ENCODE results near the gene TGFBR3. TPM values are rescaled to one million over a fixed set of nuclear protein-coding genes. Genes with fewer than 3 reads are reported as not detected.

The TGFBR3 gene
- total RNA-seq, 2 experiments from 2014 or later, result 3.7 to 4.0 TPM

DNA sequence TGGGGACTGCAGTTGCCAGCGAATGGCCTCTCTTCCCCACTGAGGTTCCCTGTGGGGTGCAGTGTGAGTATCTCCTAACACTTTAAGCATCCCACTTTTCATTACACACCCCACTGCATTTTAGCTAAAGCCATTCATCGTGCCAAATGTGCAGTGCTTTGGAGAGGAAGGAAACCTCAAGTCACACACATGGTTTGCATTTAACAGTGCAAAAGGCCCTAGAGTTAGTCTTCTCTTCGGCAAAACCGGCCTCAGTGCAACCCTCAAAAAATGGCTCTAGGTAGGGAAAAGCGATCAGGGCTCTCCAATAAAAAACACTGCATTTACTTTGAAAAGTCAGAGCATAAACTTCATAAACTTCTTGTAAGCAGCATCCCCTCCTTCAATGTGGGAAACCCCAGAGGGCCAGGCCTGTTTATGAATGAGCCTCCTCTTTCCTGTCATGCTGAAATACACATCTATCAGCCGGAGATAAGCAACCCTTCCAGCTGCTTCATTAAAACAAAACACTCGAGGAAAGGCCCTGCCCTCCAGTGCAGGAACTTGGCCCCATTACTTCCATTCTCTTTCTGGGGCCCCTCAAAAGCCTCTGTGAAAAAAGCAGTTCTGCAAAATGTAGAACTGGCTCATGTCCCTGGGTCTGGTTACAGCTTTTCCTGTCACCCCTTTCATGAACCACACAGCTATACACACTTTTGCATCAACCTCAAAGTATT lies 201.3 kb downstream of the TGFBR3 start:
- Mint-ChIP-seq H3K27ac (peak overlapping the region; percentile 86), H3K4me1 (ENCODE audit: low read depth) (peaks cover 33% of the 10 kb centered on the region), H3K36me3 (ENCODE audit: low read depth) (peaks cover 6% of the 10 kb centered on the region), H3K27me3 (ENCODE audit: low read depth) (no peaks in the 10 kb centered on the region), H3K9me3 (ENCODE audit: insufficient read depth) (no peaks in the 10 kb centered on the region), H3K4me3 (peak overlapping the region; percentile 17)
- ChIA-PET CTCF (interaction anchor here (0.7 to 1.6 kb wide), 3 partner anchors 34 to 120 kb away, joined by 3 read pairs; no protein-coding TSS in a partner anchor), POLR2A (interaction anchor here (0.7 kb wide), 1 partner anchor 1108 kb away, joined by 3 read pairs; no protein-coding TSS in a partner anchor)
- peak; percentile 73 for ATAC-seq
- DNase-seq, result peak; percentile 32

DNA sequence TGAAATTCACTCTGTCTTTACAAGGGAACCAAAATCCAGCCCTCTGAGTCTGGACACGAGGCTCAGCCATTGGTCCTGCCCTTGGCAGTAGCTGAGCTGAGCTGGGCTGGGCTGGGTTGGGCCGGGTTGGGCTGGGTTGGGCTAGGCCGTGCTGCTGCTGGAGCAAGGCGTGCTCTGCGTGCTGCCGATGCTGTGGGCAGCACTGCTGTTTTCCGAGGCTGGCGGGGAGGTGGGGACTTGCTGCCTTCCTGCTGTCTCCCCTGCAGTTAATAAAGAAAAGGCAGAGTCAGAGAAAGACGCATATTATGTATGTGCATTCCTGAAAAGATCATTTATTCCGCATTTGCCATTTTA lies 202.4 kb downstream of the TGFBR3 start:
- no peaks in the 10 kb centered on the region for H3K9me3 Mint-ChIP-seq (ENCODE audit: insufficient read depth)
- CTCF ChIA-PET, result interaction anchor here (0.7 to 1.6 kb wide), 2 partner anchors 44 to 121 kb away, joined by 3 read pairs; no protein-coding TSS in a partner anchor
- peaks cover 6% of the 10 kb centered on the region for H3K36me3 Mint-ChIP-seq (ENCODE audit: low read depth)
- no peaks in the 10 kb centered on the region for H3K27me3 Mint-ChIP-seq (ENCODE audit: low read depth)
- POLR2A ChIA-PET, result no interaction called here
- H3K27ac Mint-ChIP-seq, result no peak overlapping the region
- ATAC-seq (no peak), DNase-seq (no peak)
- H3K4me3 Mint-ChIP-seq, result no peak overlapping the region
- H3K4me1 Mint-ChIP-seq (ENCODE audit: low read depth), result peaks cover 33% of the 10 kb centered on the region

DNA sequence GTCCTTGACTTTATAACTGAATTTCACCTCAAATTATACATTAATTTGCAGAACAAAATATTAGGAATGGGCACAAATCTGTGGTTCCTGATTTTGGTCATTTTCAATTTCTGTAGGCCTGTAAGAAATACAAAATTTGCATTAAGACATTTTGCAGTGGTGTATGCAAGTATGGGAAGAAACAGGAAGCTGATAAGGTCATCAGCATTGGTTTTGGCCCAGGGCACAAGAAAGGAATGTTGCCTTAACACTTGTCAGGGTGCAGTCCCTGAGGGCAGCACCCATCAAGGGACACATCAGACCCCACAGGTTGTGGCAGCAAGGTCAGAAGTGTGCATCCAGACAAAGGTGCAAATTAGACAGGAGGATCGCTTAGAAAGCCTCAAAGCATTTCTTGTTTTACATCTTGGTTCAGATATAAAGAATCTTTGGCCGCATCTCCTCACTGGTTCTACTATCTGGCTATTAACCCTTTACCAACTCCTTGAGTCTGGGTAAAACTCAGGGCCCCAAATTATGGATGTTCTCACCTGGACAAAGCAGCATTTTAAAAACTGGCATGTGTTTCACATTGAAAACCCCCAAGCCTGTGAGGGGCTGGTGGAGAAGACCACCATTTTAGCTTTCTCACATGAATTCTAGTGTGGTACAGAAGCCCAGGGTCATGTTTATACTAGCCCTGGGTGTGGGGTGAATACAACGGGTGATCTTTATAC lies 202.9 kb downstream of the TGFBR3 start:
- H3K9me3 Mint-ChIP-seq (ENCODE audit: insufficient read depth), result no peaks in the 10 kb centered on the region
- H3K27me3 Mint-ChIP-seq (ENCODE audit: low read depth), result no peaks in the 10 kb centered on the region
- ChIA-PET POLR2A (no interaction called here), CTCF (no interaction called here)
- peaks cover 6% of the 10 kb centered on the region for H3K36me3 Mint-ChIP-seq (ENCODE audit: low read depth)
- H3K4me1 Mint-ChIP-seq (ENCODE audit: low read depth), result peaks cover 33% of the 10 kb centered on the region
- peak overlapping the region; percentile 44 for H3K27ac Mint-ChIP-seq
- ATAC-seq, result no peak
- no peak for DNase-seq
- no peak overlapping the region for H3K4me3 Mint-ChIP-seq

DNA sequence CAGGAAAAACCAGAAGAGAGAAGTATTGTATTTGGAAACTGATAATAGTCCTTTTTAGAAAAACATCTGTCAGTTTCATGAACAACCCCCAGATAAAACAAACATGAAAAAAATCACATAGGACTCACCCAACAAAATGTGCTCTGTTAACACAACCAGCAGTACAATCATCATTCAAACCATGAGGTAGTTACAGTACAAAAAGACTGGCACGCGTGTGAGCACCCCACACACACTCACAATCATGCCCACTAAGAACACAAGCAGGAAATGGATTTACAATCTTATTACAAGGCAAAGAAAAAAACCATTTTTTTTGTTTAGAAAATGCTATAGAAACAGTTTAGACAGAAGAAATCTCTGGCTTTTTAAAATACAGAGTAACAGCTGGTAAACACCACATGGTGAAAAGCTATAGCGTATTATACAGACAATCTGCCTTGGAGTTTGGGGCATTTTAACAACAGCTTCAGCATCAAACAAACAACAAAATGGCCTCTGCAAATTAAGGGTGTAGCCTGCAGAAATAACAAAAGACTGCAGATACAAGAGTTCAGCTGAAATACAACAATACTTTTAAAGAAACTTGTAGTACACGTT lies 205.3 kb downstream of the TGFBR3 start:
- ChIA-PET POLR2A (no interaction called here), CTCF (interaction anchor here (0.7 to 0.8 kb wide), 2 partner anchors 10 to 16 kb away, joined by 3 read pairs; no protein-coding TSS in a partner anchor)
- H3K4me1 Mint-ChIP-seq (ENCODE audit: low read depth), result peaks cover 28% of the 10 kb centered on the region
- H3K36me3 Mint-ChIP-seq (ENCODE audit: low read depth), result peaks cover 4% of the 10 kb centered on the region
- ATAC-seq, result no peak
- H3K27ac Mint-ChIP-seq, result no peak overlapping the region
- DNase-seq, result no peak
- H3K9me3 Mint-ChIP-seq (ENCODE audit: insufficient read depth), result no peaks in the 10 kb centered on the region
- H3K27me3 Mint-ChIP-seq (ENCODE audit: low read depth), result no peaks in the 10 kb centered on the region
- no peak overlapping the region for H3K4me3 Mint-ChIP-seq

DNA sequence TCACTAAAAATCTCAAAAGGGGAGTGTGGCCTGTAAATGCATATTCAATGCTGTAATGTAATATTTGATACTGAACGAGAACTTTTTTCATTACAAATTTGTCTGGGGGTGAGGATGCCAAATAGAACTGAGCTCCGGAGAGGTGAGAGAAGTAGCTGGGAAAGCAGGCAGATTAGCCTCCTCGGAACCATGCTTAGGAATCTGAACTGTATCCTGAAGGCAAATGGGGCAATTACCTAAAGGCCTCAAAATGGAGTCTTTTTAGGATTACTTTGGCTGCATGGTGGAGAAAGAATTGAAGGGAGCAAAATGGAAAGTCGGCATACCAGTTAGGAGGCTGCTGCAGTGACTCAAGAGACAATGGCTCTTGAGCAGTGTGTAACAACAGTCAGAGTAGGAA lies 206.5 kb downstream of the TGFBR3 start:
- Mint-ChIP-seq H3K9me3 (ENCODE audit: insufficient read depth) (no peaks in the 10 kb centered on the region), H3K27me3 (ENCODE audit: low read depth) (no peaks in the 10 kb centered on the region), H3K36me3 (ENCODE audit: low read depth) (no peaks in the 10 kb centered on the region), H3K4me1 (ENCODE audit: low read depth) (peaks cover 16% of the 10 kb centered on the region), H3K27ac (no peak overlapping the region), H3K4me3 (no peak overlapping the region)
- ATAC-seq, result no peak
- POLR2A ChIA-PET, result interaction anchor here (1.0 kb wide), 1 partner anchor 85 kb away, joined by 3 read pairs; no protein-coding TSS in a partner anchor
- CTCF ChIA-PET, result no interaction called here
- no peak for DNase-seq

DNA sequence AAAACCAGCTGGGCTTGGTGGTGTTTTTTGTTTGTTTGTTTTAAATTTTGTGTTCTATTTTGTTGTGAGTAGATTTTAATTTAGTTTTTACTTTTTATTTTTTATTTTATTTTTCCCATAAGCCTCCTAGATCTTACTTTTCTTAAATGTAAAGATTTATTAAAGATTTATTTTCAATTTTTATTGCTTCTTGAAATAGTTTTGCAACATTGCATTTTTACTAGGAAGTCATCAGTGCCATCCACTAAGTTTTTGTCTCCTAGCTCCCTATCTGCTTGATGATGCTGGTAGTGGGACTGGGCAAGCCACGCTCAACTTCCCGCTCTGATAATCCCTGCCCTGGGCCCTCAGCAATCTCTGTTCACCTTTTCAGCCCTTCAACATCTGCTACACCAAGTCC lies 209.9 kb downstream of the TGFBR3 start:
- Mint-ChIP-seq H3K4me3 (no peak overlapping the region), H3K4me1 (ENCODE audit: low read depth) (peaks cover 14% of the 10 kb centered on the region), H3K36me3 (ENCODE audit: low read depth) (no peaks in the 10 kb centered on the region), H3K9me3 (ENCODE audit: insufficient read depth) (no peaks in the 10 kb centered on the region), H3K27me3 (ENCODE audit: low read depth) (no peaks in the 10 kb centered on the region), H3K27ac (no peak overlapping the region)
- no peak for DNase-seq
- no peak for ATAC-seq
- ChIA-PET CTCF (no interaction called here), POLR2A (no interaction called here)

DNA sequence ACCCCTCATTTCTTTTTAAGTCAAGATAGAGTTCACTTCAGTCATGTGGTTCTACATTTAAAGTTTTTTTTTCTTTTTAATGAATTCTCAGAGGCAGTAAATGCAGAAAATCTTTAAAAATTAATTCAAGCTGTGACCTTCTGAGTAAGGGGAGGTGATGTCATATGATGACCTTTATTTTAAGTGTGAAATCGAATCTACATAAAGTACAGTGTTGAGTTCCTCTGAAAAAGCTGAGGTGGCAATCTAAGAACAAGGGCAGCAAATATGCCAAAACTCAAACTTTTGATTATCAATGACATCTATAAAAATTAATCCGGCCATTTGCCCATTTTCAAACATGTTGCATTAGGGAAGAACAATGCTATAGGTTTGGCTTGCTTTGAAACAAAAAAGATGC lies 211.8 kb downstream of the TGFBR3 start:
- Mint-ChIP-seq H3K27ac (no peak overlapping the region), H3K27me3 (ENCODE audit: low read depth) (peaks cover 2% of the 10 kb centered on the region), H3K36me3 (ENCODE audit: low read depth) (peaks cover 4% of the 10 kb centered on the region), H3K4me3 (no peak overlapping the region), H3K9me3 (ENCODE audit: insufficient read depth) (peaks cover 5% of the 10 kb centered on the region), H3K4me1 (ENCODE audit: low read depth) (peaks cover 17% of the 10 kb centered on the region)
- ChIA-PET CTCF (no interaction called here), POLR2A (no interaction called here)
- DNase-seq (no peak), ATAC-seq (no peak)

DNA sequence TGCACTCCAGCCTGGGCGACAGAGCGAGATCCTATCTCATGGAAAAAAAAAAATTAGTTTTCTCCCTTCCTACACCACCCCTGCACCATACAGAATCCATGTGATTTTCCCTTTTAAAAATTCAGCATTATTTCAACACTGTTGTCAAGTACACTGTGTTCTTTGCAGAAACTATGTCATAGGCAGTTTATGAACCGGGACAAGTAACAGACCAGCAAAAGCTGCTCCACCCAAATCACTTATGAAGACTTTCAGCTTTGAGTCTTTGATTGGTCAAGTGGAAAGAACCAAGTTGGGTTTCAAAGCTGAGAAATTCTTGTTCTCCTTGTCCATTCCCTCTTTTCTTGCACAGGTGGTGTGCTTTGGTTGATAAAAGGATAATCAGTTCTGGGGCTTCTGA lies 212.3 kb downstream of the TGFBR3 start:
- DNase-seq (no peak), ATAC-seq (no peak)
- H3K27ac Mint-ChIP-seq, result no peak overlapping the region
- ChIA-PET CTCF (no interaction called here), POLR2A (no interaction called here)
- no peak overlapping the region for H3K4me3 Mint-ChIP-seq
- H3K27me3 Mint-ChIP-seq (ENCODE audit: low read depth), result peaks cover 2% of the 10 kb centered on the region
- peaks cover 4% of the 10 kb centered on the region for H3K36me3 Mint-ChIP-seq (ENCODE audit: low read depth)
- peaks cover 5% of the 10 kb centered on the region for H3K9me3 Mint-ChIP-seq (ENCODE audit: insufficient read depth)
- H3K4me1 Mint-ChIP-seq (ENCODE audit: low read depth), result peaks cover 17% of the 10 kb centered on the region

DNA sequence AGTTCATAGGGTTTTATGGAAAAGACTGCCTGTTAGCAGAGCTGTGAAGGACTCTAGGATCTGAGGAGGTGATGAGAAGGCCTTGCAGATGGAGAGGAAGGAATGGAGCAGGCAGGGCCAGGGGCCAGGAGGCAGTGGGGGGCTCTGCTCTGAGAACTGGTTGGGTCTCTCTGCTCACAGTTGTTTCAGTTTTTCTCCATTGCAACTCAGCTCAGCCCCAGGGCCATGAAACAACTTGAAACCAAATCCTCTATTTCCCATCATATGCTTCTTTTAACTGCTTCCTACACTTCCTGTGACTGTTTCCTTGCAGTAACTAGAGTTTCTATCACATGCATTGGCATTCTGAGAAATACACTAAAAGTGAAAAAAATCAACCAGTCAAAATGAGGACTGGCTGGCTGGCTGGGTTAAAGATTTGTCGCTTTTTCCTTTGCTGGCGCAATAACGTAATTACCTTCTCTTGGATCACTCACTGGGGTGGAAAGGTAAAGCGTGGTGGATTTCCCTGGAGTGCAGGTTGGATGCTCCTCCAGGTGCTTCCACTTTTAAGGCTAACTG lies 213.3 kb downstream of the TGFBR3 start:
- ChIA-PET CTCF (no interaction called here), POLR2A (no interaction called here)
- no peak overlapping the region for H3K4me3 Mint-ChIP-seq
- peaks cover 4% of the 10 kb centered on the region for H3K36me3 Mint-ChIP-seq (ENCODE audit: low read depth)
- no peak overlapping the region for H3K27ac Mint-ChIP-seq
- no peak for ATAC-seq
- H3K9me3 Mint-ChIP-seq (ENCODE audit: insufficient read depth), result peaks cover 5% of the 10 kb centered on the region
- peaks cover 2% of the 10 kb centered on the region for H3K27me3 Mint-ChIP-seq (ENCODE audit: low read depth)
- no peak for DNase-seq
- H3K4me1 Mint-ChIP-seq (ENCODE audit: low read depth), result peaks cover 17% of the 10 kb centered on the region

DNA sequence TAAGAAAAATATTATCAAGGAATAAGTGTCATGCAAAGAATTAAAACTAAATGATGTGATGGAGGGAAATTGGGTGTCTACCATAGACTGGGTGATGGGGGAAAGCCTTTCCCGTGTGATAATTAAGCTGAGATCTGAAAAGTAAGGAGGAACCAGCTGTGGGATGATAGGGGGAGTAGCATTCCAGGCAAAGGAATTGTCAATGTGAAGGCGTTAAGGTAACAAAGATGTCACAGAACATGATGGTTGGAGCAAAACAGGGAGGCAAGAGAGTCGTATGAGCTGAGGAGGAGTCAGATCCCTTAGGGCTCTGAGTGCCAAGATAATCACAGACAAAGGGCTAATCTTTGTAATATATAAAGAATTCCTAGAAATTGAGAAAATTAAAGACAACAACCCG lies 215.2 kb downstream of the TGFBR3 start:
- peaks cover 4% of the 10 kb centered on the region for H3K36me3 Mint-ChIP-seq (ENCODE audit: low read depth)
- POLR2A ChIA-PET, result no interaction called here
- CTCF ChIA-PET, result no interaction called here

DNA sequence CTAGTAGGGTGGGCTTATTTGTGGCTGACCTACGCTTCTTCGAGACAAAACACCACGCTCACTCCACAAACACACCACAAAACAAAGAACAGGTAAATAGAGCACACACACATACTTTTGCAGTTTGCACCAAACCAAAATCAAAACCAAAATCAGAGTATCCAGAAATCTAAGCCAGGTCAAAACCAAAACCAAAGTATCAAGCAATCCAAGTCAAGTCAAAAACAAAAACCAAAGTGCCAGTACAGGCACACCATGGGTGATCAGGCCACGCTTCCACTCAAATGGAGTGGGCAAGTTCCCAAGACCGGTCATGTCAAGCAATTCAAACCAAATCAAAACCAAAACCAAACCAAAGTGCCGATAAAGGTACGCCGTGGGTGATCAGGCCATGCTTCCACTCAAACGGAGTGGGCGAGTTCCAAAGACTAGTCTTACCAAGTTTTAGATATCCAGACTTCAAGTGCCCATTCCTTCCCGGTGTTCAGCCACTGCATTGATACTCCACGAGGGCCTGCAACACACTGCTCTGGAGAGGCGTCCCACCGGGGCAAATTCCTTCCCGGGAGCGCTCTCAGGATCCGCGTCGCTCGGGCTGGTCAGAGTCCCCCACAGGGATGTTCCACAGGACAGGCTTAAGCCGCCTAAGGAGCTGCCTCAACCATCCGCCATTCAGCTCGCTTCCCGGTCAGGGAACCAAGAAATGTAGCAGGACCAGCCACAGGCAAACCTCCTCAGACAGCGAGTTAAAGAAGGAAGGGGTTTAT lies 216.2 kb downstream of the TGFBR3 start:
- Mint-ChIP-seq H3K36me3 (ENCODE audit: low read depth) (peaks cover 4% of the 10 kb centered on the region), H3K27me3 (ENCODE audit: low read depth) (peaks cover 2% of the 10 kb centered on the region), H3K4me1 (ENCODE audit: low read depth) (peaks cover 17% of the 10 kb centered on the region), H3K9me3 (ENCODE audit: insufficient read depth) (peaks cover 5% of the 10 kb centered on the region), H3K27ac (no peak overlapping the region), H3K4me3 (no peak overlapping the region)
- ATAC-seq (no peak), DNase-seq (no peak)
- CTCF ChIA-PET, result no interaction called here
- POLR2A ChIA-PET, result no interaction called here

More for the DNA sequence above, 215.2 kb downstream of the TGFBR3 start:
- H3K9me3 Mint-ChIP-seq (ENCODE audit: insufficient read depth), result peaks cover 5% of the 10 kb centered on the region
- H3K27ac Mint-ChIP-seq, result no peak overlapping the region
- H3K4me1 Mint-ChIP-seq (ENCODE audit: low read depth), result peaks cover 17% of the 10 kb centered on the region
- no peak overlapping the region for H3K4me3 Mint-ChIP-seq
- ATAC-seq, result no peak
- H3K27me3 Mint-ChIP-seq (ENCODE audit: low read depth), result peaks cover 2% of the 10 kb centered on the region
- no peak for DNase-seq
